ENCODE data around the gene IFT27.

IFT27 gene

DNA sequence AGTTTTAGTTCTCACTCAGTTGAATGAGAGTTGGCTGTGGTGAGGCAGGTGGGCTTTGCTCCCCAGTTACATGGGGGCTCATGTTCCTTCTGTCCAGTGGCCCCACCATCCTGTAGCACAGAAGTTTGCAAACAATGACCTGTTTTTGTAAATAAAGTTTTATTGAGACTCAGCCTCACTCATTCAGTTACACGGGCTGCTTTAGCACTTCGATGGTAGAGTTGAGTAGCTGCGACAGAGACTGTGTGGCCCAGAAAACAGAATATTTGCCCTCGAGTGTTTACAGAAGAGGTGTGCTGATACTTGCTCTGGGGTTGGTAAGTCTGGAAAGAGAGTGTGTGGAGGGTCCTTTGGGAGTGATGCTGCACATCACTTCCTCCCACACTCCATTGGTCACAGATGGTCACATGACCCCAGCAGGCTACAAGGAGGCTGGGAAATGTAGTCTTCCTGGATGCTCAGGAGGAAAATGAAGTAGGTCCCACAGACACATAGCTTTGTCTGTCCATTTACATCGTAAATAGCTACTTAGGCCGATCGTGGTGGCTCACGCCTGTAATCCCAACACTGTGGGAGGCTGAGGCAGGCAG is 34.6 kb downstream of the IFT27 start:
- no peak overlapping the region for H3K27ac ChIP-seq
- TF ChIP-seq ZFX (IDR thresholded peaks at IDR 0.05) = no peak
- TF ChIP-seq, protein P1, sequence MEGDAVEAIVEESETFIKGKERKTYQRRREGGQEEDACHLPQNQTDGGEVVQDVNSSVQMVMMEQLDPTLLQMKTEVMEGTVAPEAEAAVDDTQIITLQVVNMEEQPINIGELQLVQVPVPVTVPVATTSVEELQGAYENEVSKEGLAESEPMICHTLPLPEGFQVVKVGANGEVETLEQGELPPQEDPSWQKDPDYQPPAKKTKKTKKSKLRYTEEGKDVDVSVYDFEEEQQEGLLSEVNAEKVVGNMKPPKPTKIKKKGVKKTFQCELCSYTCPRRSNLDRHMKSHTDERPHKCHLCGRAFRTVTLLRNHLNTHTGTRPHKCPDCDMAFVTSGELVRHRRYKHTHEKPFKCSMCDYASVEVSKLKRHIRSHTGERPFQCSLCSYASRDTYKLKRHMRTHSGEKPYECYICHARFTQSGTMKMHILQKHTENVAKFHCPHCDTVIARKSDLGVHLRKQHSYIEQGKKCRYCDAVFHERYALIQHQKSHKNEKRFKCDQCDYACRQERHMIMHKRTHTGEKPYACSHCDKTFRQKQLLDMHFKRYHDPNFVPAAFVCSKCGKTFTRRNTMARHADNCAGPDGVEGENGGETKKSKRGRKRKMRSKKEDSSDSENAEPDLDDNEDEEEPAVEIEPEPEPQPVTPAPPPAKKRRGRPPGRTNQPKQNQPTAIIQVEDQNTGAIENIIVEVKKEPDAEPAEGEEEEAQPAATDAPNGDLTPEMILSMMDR (conservative IDR thresholded peaks at IDR 0.05) = no peak

- no peak for TF ChIP-seq ZFX (IDR thresholded peaks at IDR 0.05)
- TF ChIP-seq, protein P1 (conservative IDR thresholded peaks at IDR 0.05) = no peak
- H3K27ac ChIP-seq = no peak overlapping the region
These were observed 35.2 kb downstream of the IFT27 start for GRCh38 chr22:36740716-36741115.

- no peak overlapping the region for H3K27ac ChIP-seq
- no peak for TF ChIP-seq ZFX (IDR thresholded peaks at IDR 0.05)
- TF ChIP-seq, protein P1 (conservative IDR thresholded peaks at IDR 0.05) = no peak
These were observed 36.7 kb downstream of the IFT27 start for GRCh38 chr22:36739185-36739584.

DNA sequence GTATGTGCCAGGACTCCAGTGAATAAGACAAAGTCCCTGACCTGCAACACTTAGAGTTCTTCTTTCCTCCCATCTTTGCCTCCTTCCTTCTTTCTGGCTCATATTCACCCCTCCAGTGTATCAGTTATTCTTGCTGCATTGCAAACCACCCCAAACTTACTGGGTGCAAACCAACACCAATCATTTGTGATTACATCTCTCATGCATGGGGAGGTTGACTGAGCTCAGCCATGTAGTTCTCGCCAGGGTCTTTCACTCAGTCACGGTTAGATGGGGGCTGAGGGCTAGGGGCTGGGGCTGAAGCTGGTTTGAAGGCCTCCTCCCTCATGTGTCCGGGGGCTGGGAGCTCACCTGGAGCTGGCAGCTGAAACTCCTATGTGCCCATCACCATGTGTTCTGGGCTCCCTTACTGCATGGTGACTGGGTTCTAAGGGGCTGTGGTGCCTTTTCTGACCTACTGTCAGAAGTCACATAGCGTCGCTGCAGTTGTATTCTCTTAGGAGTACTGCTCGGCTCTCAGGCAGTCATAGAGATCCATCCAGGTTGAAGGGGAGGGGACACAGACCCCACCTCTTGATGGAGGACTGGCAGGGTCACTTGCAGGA is 37.4 kb downstream of the IFT27 start:
- TF ChIP-seq, protein P1 (conservative IDR thresholded peaks at IDR 0.05) = no peak
- TF ChIP-seq ZFX (IDR thresholded peaks at IDR 0.05) = no peak

GRCh38 chr22:36737776-36738175 is 38.1 kb downstream of the IFT27 start:
- H3K27ac ChIP-seq = no peak overlapping the region
- TF ChIP-seq, protein P1 (conservative IDR thresholded peaks at IDR 0.05) = no peak
- TF ChIP-seq ZFX (IDR thresholded peaks at IDR 0.05) = no peak

More for the DNA sequence above, 37.4 kb downstream of the IFT27 start:
- no peak overlapping the region for H3K27ac ChIP-seq

DNA sequence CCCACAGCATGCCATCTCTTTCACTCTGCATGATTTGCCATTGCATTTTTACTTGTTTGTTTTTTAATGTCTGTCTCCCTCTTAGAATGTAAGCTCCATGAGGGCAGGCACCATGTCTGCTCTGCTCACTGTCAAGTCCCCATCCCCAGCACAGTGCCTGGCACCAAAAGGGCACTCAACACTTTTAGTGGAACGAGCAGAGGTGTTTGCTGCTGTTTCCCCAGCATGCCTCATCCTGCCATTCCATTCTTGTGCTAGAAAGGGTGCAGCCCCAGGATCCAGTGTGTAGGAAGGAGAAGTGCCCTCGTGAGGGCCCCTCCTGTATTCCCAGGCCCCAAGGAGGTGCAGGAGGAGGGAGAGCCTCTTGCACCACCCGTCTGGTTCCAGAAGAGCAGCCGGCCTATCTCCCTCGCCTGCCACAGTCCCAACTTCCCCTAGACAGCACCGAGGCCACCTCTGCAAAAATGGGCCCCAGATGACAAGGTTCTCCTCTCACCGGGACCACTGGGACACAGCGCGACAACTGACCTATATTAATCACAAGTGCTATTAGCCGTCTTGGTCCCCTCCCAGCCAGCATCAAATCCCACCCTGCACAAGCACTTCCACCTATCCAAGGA is 39.1 kb downstream of the IFT27 start:
- no peak overlapping the region for H3K27ac ChIP-seq

More for the DNA sequence above, 39.1 kb downstream of the IFT27 start:
- TF ChIP-seq ZFX (IDR thresholded peaks at IDR 0.05) = no peak
- TF ChIP-seq, protein P1 (conservative IDR thresholded peaks at IDR 0.05) = no peak

All from C4-2B (cell line).